H1 (cell line): ENCODE measurements around the gene GALNT18. TPM values are rescaled to one million over a fixed set of nuclear protein-coding genes. Genes with fewer than 3 reads are reported as not detected.

Source experiments
- BACH1 ChIP-seq: IDR thresholded peaks from 2 replicates; pipeline ENCODE4 v1.6.1; 2012; ENCODE audit warnings: low read length, improper control_type of control experiment
- CTCF ChIP-seq, 3 experiments: IDR thresholded peaks; 1 replicate in 2 of 3; 2 replicates in 1 of 3; pipeline versions ENCODE4 v1.5.1 to v1.6.1; 2011; ENCODE audit warnings: low read length in 3 of 3, mild to moderate bottlenecking in 3 of 3, inconsistent platforms in 2 of 3, low read depth in 1 of 3, moderate library complexity in 1 of 3; ENCODE audit not compliant: insufficient read depth in 1 of 3; ENCODE audit errors: control extremely low read depth in 1 of 3
- HDAC2 ChIP-seq, 2 experiments: fragments of 300-600 bp in 1 of 2; sonication (generic) in 1 of 2; IDR thresholded peaks; 2 replicates each; pipeline ENCODE4 v1.6.1; 2011 to 2012; ENCODE audit warnings: low read depth in 2 of 2, low read length in 2 of 2, mild to moderate bottlenecking in 2 of 2, moderate library complexity in 2 of 2, borderline replicate concordance in 1 of 2, inconsistent platforms in 1 of 2
- USF2 ChIP-seq: IDR thresholded peaks from 2 replicates; pipeline ENCODE4 v1.6.1; 2011; ENCODE audit warnings: low read length, improper control_type of control experiment
- ZNF274 ChIP-seq: IDR thresholded peaks from 2 replicates; pipeline ENCODE4 v1.7.0; 2012; ENCODE audit warnings: low read length, borderline replicate concordance; ENCODE audit errors: extremely low read depth
- polyA plus RNA-seq, 7 experiments: library from polyadenylated mRNA; depleted of rRNA in 3 of 7; stranded (reverse) in 5 of 7; unstranded in 2 of 7; fragments of >200 nt in 5 of 7; fragments of 200-250 nt in 2 of 7; gene quantifications; 1 replicate in 5 of 7; 2 replicates in 1 of 7; 4 replicates in 1 of 7; pipeline versions ENCODE4 v1.2.1 to v1.2.3, GENCODE V29; 2011 to 2013; ENCODE audit warnings: missing spikeins in 2 of 7, mixed read lengths in 2 of 7
- total RNA-seq: library from RNA; stranded (reverse); fragmentation: NEBNext Ultra II Directional; extraction: Animal tissue kit (Norgen Biotek cat#: 25700); gene quantifications from 2 replicates; pipeline ENCODE4 v1.2.1, GENCODE V29; 2021

The GALNT18 gene
- total and polyA plus RNA-seq, 2 of the 8 experiments (the other 6 are each of a cell fraction or from before 2014, with no cell fraction given), result 6.0 to 9.4 TPM

GRCh38 chr11:11454671-11455223 is 167.1 kb downstream of the GALNT18 start (continued):
- TF ChIP-seq CTCF (IDR thresholded peaks at IDR 0.05; ENCODE audit: control extremely low read depth in 1 of 3, insufficient read depth in 1 of 3, low read depth in 1 of 3, low read length in 3 of 3) (no peak), BACH1 (no peak), ZNF274 (no peak), HDAC2 (IDR thresholded peaks at IDR 0.05; ENCODE audit: borderline replicate concordance in 1 of 2, low read depth in 2 of 2, low read length in 2 of 2) (no peak), USF2 (no peak)
- TF ChIP-seq, all 59 proteins: peak for 0
